ENCODE measurements around the gene PACRG. TPM values are rescaled to one million over a fixed set of nuclear protein-coding genes. Genes with fewer than 3 reads are reported as not detected.
A peak's percentile ranks its signal among the peaks of the same experiment; 100 is the strongest.
"Not testable (repeated sequence)": the region's sequence is repeated elsewhere in the genome, so short reads cannot be mapped to it uniquely, and the experiment has no call there.

PACRG gene
- total and polyA plus RNA-seq, 12 donors, result 2.1 to 34.6 (median 10.0) TPM

GRCh38 chr6:163313981-163314380, 586.2 kb downstream of the PACRG start:
- peaks cover 5 to 20% (median 13%) of the 10 kb centered on the region in 9 donors for H3K4me1 ChIP-seq
- intact Hi-C loops (cut with DNase I), result loop anchor here in 1 of 10 donors (10.0 kb wide), 1 partner anchor 129 kb away; no protein-coding TSS in a partner anchor
- no peaks in the 10 kb centered on the region for H3K9me3 ChIP-seq
- H3K4me3 ChIP-seq, result no peak overlapping the region
- no peak overlapping the region for H3K27ac ChIP-seq
- TF ChIP-seq CTCF (IDR thresholded peaks at IDR 0.05), result no peak
- ATAC-seq (no peak), DNase-seq (no peak)
- H3K27me3 ChIP-seq, result no peaks in the 10 kb centered on the region
- WGBS, 2 donors, result 92 to 97% methylated on average over 5 of the region's 5 CpGs
- H3K36me3 ChIP-seq, result no peaks in the 10 kb centered on the region

GRCh38 chr6:163314791-163315470, 587.2 kb downstream of the PACRG start:
- Histone ChIP-seq H3K4me3 (no peak overlapping the region), H3K4me1 (peaks cover 5 to 28% (median 18%) of the 10 kb centered on the region in 9 donors), H3K27me3 (no peaks in the 10 kb centered on the region), H3K36me3 (no peaks in the 10 kb centered on the region), H3K9me3 (no peaks in the 10 kb centered on the region), H3K27ac (no peak overlapping the region)
- ATAC-seq (no peak), DNase-seq (no peak)
- 91 to 93% methylated on average over 11 of the region's 11 CpGs for WGBS, 2 donors
- no peak for TF ChIP-seq CTCF (IDR thresholded peaks at IDR 0.05)
- intact Hi-C loops (cut with DNase I), result loop anchor here in 1 of 10 donors (10.0 kb wide), 1 partner anchor 130 kb away; no protein-coding TSS in a partner anchor

GRCh38 chr6:163316866-163317495, 589.2 kb downstream of the PACRG start:
- not testable (repeated sequence) for DNase-seq, H3K27ac ChIP-seq, H3K36me3 ChIP-seq, H3K9me3 ChIP-seq, H3K4me3 ChIP-seq, H3K27me3 ChIP-seq, ATAC-seq
- WGBS, 2 donors, result 90% methylated on average over 12 of the region's 12 CpGs
- peaks cover 5 to 48% (median 30%) of the 10 kb centered on the region in 9 donors for H3K4me1 ChIP-seq
- intact Hi-C loops (cut with DNase I), result loop anchor here in 1 of 10 donors (10.0 kb wide), 1 partner anchor 132 kb away; no protein-coding TSS in a partner anchor

- Histone ChIP-seq H3K27me3 (no peaks in the 10 kb centered on the region), H3K36me3 (no peaks in the 10 kb centered on the region), H3K9me3 (no peaks in the 10 kb centered on the region), H3K27ac (peak overlapping the region in 8 of 10 donors; percentile 2 to 61 (median 46)), H3K4me3 (peak overlapping the region in 1 of 10 donors; percentile 10), H3K4me1 (peaks cover 5 to 50% (median 30%) of the 10 kb centered on the region in 9 donors)
- ATAC-seq, result peak in 7 of 8 donors; percentile 53 to 82 (median 63)
- no peak for DNase-seq
- intact Hi-C loops (cut with DNase I), result loop anchor here in 1 of 10 donors (1.0 to 10.0 kb wide), 2 partner anchors 37 to 133 kb away; no protein-coding TSS in a partner anchor
- 20 to 28% methylated on average over 13 of the region's 13 CpGs for WGBS, 2 donors
- TF ChIP-seq CTCF (IDR thresholded peaks at IDR 0.05), result no peak
Observed at GRCh38 chr6:163318071-163318786, 590.5 kb downstream of the PACRG start.

Data from heart right ventricle (tissue), 16 donors.